H9 (cell line): ENCODE measurements around the gene TRMU. TPM values are rescaled to one million over a fixed set of nuclear protein-coding genes. Genes with fewer than 3 reads are reported as not detected.

Source experiments
- DNase-seq: peaks from one replicate; pipeline ENCODE4 v3.0.0-alpha.2; 2017
- H2AFZ ChIP-seq: one replicate; pipeline ENCODE4 v1.6.1; 2013; ENCODE audit warnings: mild to moderate bottlenecking, low read length, control low read depth, moderate library complexity
- H2AK5ac ChIP-seq: 2 replicates; pipeline ENCODE4 v1.6.1; 2013; ENCODE audit warnings: low read length, control low read depth, mixed read lengths; ENCODE audit not compliant: insufficient read length
- H2BK120ac ChIP-seq: one replicate; pipeline ENCODE4 v1.6.1; 2013; ENCODE audit warnings: low read depth, mild to moderate bottlenecking, low read length, control low read depth, inconsistent platforms; ENCODE audit not compliant: poor library complexity, severe bottlenecking
- H2BK12ac ChIP-seq: 2 replicates; pipeline ENCODE4 v1.6.1; 2013; ENCODE audit warnings: low read length, control low read depth, mixed read lengths, low read depth; ENCODE audit not compliant: insufficient read length
- H2BK15ac ChIP-seq: 2 replicates; pipeline ENCODE4 v1.6.1; 2013; ENCODE audit warnings: low read depth, low read length, control low read depth
- H2BK20ac ChIP-seq: one replicate; pipeline ENCODE4 v1.6.1; 2013; ENCODE audit warnings: low read depth, mild to moderate bottlenecking, low read length, control low read depth, inconsistent platforms; ENCODE audit not compliant: poor library complexity, severe bottlenecking
- H2BK5ac ChIP-seq: 2 replicates; pipeline ENCODE4 v1.6.1; 2013; ENCODE audit warnings: low read length, control low read depth, mixed read lengths; ENCODE audit not compliant: insufficient read length
- H3K14ac ChIP-seq: 2 replicates; pipeline ENCODE4 v1.6.1; 2013; ENCODE audit warnings: low read length, control low read depth; ENCODE audit not compliant: insufficient read depth
- H3K18ac ChIP-seq: 2 replicates; pipeline ENCODE4 v1.6.1; 2013; ENCODE audit warnings: low read depth, mild to moderate bottlenecking, mixed read lengths, low read length, control low read depth; ENCODE audit not compliant: insufficient read length
- H3K23ac ChIP-seq: 2 replicates; pipeline ENCODE4 v1.6.1; 2013; ENCODE audit warnings: low read length, control low read depth, mixed read lengths, low read depth; ENCODE audit not compliant: insufficient read length
- H3K23me2 ChIP-seq: 2 replicates; pipeline ENCODE4 v1.6.1; 2013; ENCODE audit warnings: low read depth, mild to moderate bottlenecking, mixed read lengths, low read length, control low read depth; ENCODE audit not compliant: insufficient read length, poor library complexity, severe bottlenecking
- H3K27ac ChIP-seq: 2 replicates; pipeline ENCODE4 v1.5.1; 2013; ENCODE audit warnings: low read length, control low read depth, mixed read lengths, low read depth; ENCODE audit not compliant: insufficient read length
- H3K27me3 ChIP-seq: 2 replicates; pipeline ENCODE4 v1.6.1; 2013; ENCODE audit warnings: low read length, control low read depth, inconsistent platforms; ENCODE audit not compliant: insufficient read depth
- H3K4ac ChIP-seq: 2 replicates; pipeline ENCODE4 v1.6.1; 2013; ENCODE audit warnings: low read depth, mild to moderate bottlenecking, control low read depth, inconsistent platforms, low read length, moderate library complexity
- H3K4me1 ChIP-seq: 2 replicates; pipeline ENCODE4 v1.6.1; 2013; ENCODE audit warnings: low read length, control low read depth, inconsistent platforms; ENCODE audit not compliant: insufficient read depth
- H3K4me2 ChIP-seq: 2 replicates; pipeline ENCODE4 v1.6.1; 2013; ENCODE audit warnings: low read length, control low read depth, mixed read lengths; ENCODE audit not compliant: insufficient read length, insufficient read depth
- H3K56ac ChIP-seq: 2 replicates; pipeline ENCODE4 v1.6.1; 2013; ENCODE audit warnings: low read depth, mild to moderate bottlenecking, mixed read lengths, low read length, control low read depth; ENCODE audit not compliant: insufficient read length
- H3K79me1 ChIP-seq: 2 replicates; pipeline ENCODE4 v1.6.1; 2013; ENCODE audit warnings: low read depth, mild to moderate bottlenecking, moderate library complexity, low read length, control low read depth, inconsistent platforms; ENCODE audit not compliant: insufficient read depth, poor library complexity, severe bottlenecking
- H3K79me2 ChIP-seq: 2 replicates; pipeline ENCODE4 v1.6.1; 2013; ENCODE audit warnings: low read length, control low read depth, inconsistent platforms; ENCODE audit not compliant: insufficient read depth
- H3K9ac ChIP-seq: 2 replicates; pipeline ENCODE4 v1.6.1; 2013; ENCODE audit warnings: low read length, control low read depth, mixed read lengths; ENCODE audit not compliant: insufficient read length; ENCODE audit errors: extremely low read depth
- H3K9me3 ChIP-seq: one replicate; pipeline ENCODE4 v1.6.1; 2013; ENCODE audit warnings: low read depth, low read length, inconsistent platforms; ENCODE audit not compliant: control insufficient read depth
- H3T11ph ChIP-seq: one replicate; pipeline ENCODE4 v1.6.1; 2013; ENCODE audit warnings: mild to moderate bottlenecking, low read length, control low read depth, inconsistent platforms
- H4K20me1 ChIP-seq: one replicate; pipeline ENCODE4 v1.6.1; 2013; ENCODE audit not compliant: control insufficient read depth, insufficient read length, insufficient read depth
- H4K5ac ChIP-seq: 2 replicates; pipeline ENCODE4 v1.6.1; 2013; ENCODE audit warnings: low read depth, mild to moderate bottlenecking, mixed read lengths, low read length, control low read depth; ENCODE audit not compliant: insufficient read length
- H4K8ac ChIP-seq: replicated peaks from 2 replicates; pipeline ENCODE4 v1.6.1; 2013; ENCODE audit warnings: low read length, control low read depth, mixed read lengths, low read depth; ENCODE audit not compliant: insufficient read length
- H4K91ac ChIP-seq: 2 replicates; pipeline ENCODE4 v1.6.1; 2013; ENCODE audit warnings: low read depth, mild to moderate bottlenecking, moderate library complexity, mixed read lengths, low read length, control low read depth; ENCODE audit not compliant: insufficient read length
- H3K27ac Mint-ChIP-seq, 3 experiments: 2 replicates in 2 of 3; 3 replicates in 1 of 3; pipeline ENCODE4 v1.8.0; 2020 to 2021; ENCODE audit warnings: mixed read lengths in 3 of 3, mild to moderate bottlenecking in 1 of 3, moderate library complexity in 1 of 3
- H3K27me3 Mint-ChIP-seq: 2 replicates; pipeline ENCODE4 v1.8.0; 2021; ENCODE audit warnings: low read depth, mild to moderate bottlenecking, moderate library complexity, mixed read lengths
- H3K36me3 Mint-ChIP-seq, 3 experiments: 2 replicates in 2 of 3; 3 replicates in 1 of 3; pipeline ENCODE4 v1.8.0; 2020 to 2021; ENCODE audit warnings: low read depth in 3 of 3, mixed read lengths in 3 of 3; ENCODE audit not compliant: insufficient read depth in 1 of 3
- H3K4me1 Mint-ChIP-seq, 2 experiments: 2 replicates each; pipeline ENCODE4 v1.8.0; 2020; ENCODE audit warnings: mixed read lengths in 2 of 2
- H3K4me3 Mint-ChIP-seq, 2 experiments: 2 replicates in 1 of 2; 3 replicates in 1 of 2; pipeline ENCODE4 v1.8.0; 2020 to 2021; ENCODE audit warnings: mild to moderate bottlenecking in 2 of 2, mixed read lengths in 2 of 2, moderate library complexity in 1 of 2
- H3K9me3 Mint-ChIP-seq, 2 experiments: 2 replicates in 1 of 2; 3 replicates in 1 of 2; pipeline ENCODE4 v1.8.0; 2020; ENCODE audit warnings: mild to moderate bottlenecking in 2 of 2, mixed read lengths in 2 of 2, moderate library complexity in 1 of 2
- WGBS: extraction: QIAGEN DNeasy Blood & Tissue Kit; methylation state at CpG from one replicate; pipeline ENCODE4 v1.1.7; 2013; ENCODE audit warnings: missing lambda C conversion rate, low lambda C conversion rate, mixed read lengths; ENCODE audit not compliant: insufficient read length; ENCODE audit errors: extremely low coverage; 5-methylcytosine and 5-hydroxymethylcytosine counted together
- total RNA-seq: library from RNA; stranded (reverse); gene quantifications from 2 replicates; pipeline ENCODE4 v1.2.1, GENCODE V29; 2021
- TF ChIP-seq, protein P1 (sequence below): fragments of 200-600 bp; sonication (generic); conservative IDR thresholded peaks from 3 replicates; pipeline ENCODE4 v1.8.0; 2021; ENCODE audit warnings: antibody characterized with exemption, mild to moderate bottlenecking

Gene TRMU
- total RNA-seq, 1 experiment from 2014 or later: 86.3 TPM

DNA sequence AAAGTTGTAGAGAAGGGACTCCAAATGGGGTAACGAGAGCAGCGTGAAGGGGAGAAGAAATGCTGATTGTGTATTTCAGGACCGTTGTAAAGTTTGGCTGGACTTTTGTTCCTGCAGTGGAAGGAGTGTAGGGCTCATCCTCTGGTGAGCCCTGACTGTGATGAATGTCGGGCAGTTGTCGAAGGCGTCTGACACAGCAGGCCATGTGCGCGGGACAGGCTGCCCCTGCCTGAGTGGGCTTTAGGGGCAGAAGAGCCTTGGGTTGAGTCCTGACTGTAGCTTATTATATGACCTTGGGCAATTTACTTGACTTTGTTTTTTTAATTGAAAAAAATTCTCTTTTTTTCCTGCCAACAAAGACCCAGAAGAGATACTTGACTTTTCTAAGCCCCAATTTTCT lies 3.1 kb downstream of the TRMU start:
- Histone ChIP-seq H2BK120ac (no peak overlapping the region), H3K79me1 (peaks cover 5% of the 10 kb centered on the region), H3K4ac (no peak overlapping the region), H4K5ac (no peak overlapping the region), H2BK15ac (no peak overlapping the region), H3K18ac (no peak overlapping the region), H3K79me2 (peaks cover 3% of the 10 kb centered on the region; the same call in 1 of the 2 replicates), H3K23ac (no peak overlapping the region), H4K8ac (no peak overlapping the region), H2AFZ (no peak overlapping the region), H2AK5ac (no peak overlapping the region), H3K4me2 (no peak overlapping the region), H4K91ac (no peak overlapping the region), H3T11ph (no peak overlapping the region), H3K23me2 (peaks cover 11% of the 10 kb centered on the region), H3K56ac (no peak overlapping the region), H3K27ac (no peak overlapping the region), H3K9me3 (no peaks in the 10 kb centered on the region), H2BK12ac (no peak overlapping the region), H3K9ac (no peak overlapping the region), H2BK20ac (no peak overlapping the region), H3K4me1 (no peaks in the 10 kb centered on the region; the same call in 1 of the 2 replicates), H3K27me3 (no peaks in the 10 kb centered on the region), H3K14ac (no peak overlapping the region), H2BK5ac (no peak overlapping the region), H4K20me1 (peaks cover 3% of the 10 kb centered on the region)
- no peak for DNase-seq
- no peaks in the 10 kb centered on the region for H3K27me3 Mint-ChIP-seq
- H3K27ac Mint-ChIP-seq: no peak overlapping the region
- H3K4me1 Mint-ChIP-seq: peaks cover 15 to 17% of the 10 kb centered on the region in 2 experiments
- TF ChIP-seq, protein P1, sequence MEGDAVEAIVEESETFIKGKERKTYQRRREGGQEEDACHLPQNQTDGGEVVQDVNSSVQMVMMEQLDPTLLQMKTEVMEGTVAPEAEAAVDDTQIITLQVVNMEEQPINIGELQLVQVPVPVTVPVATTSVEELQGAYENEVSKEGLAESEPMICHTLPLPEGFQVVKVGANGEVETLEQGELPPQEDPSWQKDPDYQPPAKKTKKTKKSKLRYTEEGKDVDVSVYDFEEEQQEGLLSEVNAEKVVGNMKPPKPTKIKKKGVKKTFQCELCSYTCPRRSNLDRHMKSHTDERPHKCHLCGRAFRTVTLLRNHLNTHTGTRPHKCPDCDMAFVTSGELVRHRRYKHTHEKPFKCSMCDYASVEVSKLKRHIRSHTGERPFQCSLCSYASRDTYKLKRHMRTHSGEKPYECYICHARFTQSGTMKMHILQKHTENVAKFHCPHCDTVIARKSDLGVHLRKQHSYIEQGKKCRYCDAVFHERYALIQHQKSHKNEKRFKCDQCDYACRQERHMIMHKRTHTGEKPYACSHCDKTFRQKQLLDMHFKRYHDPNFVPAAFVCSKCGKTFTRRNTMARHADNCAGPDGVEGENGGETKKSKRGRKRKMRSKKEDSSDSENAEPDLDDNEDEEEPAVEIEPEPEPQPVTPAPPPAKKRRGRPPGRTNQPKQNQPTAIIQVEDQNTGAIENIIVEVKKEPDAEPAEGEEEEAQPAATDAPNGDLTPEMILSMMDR: no peak
- H3K36me3 Mint-ChIP-seq: peaks cover 42 to 70% (median 54%) of the 10 kb centered on the region in 3 experiments
- H3K4me3 Mint-ChIP-seq: no peak overlapping the region
- no CpG with 5 or more reads among the region's 8 CpGs for WGBS
- H3K9me3 Mint-ChIP-seq: no peaks in the 10 kb centered on the region; a peak in 2 of 5 replicates
